Measurements from ENCODE around the gene KCNJ8.

DNA sequence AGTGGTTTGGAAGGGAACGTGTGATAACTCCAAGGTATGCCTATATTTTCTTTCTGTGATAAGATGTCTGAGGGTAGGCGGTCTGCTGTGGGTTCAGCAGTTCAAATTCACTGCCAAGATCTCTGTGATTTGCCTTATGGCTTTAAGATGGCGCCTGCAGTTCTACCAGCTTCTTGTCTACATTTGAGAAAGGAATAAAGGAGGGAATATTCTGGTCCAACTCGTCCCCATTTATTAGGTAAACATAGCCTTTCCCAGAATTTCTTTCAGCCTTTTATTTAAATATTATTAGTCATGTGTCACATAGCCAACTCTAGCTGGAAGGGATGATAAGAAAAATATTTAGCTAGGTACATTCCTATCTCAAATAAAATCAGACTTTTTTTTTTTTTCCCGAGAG lies 48.8 kb downstream of the KCNJ8 start:
- TF ChIP-seq, protein P1, sequence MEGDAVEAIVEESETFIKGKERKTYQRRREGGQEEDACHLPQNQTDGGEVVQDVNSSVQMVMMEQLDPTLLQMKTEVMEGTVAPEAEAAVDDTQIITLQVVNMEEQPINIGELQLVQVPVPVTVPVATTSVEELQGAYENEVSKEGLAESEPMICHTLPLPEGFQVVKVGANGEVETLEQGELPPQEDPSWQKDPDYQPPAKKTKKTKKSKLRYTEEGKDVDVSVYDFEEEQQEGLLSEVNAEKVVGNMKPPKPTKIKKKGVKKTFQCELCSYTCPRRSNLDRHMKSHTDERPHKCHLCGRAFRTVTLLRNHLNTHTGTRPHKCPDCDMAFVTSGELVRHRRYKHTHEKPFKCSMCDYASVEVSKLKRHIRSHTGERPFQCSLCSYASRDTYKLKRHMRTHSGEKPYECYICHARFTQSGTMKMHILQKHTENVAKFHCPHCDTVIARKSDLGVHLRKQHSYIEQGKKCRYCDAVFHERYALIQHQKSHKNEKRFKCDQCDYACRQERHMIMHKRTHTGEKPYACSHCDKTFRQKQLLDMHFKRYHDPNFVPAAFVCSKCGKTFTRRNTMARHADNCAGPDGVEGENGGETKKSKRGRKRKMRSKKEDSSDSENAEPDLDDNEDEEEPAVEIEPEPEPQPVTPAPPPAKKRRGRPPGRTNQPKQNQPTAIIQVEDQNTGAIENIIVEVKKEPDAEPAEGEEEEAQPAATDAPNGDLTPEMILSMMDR (IDR thresholded peaks at IDR 0.05), result no peak
- no peak for TF ChIP-seq PHF8 (IDR thresholded peaks at IDR 0.05; ENCODE audit: borderline replicate concordance, low read depth)

All from A549 (cell line).